A673 (cell line): ENCODE results near the gene PSTPIP1. TPM values are rescaled to one million over a fixed set of nuclear protein-coding genes. Genes with fewer than 3 reads are reported as not detected.

ENCODE experiments used
- BruUV-seq: library from RNA; stranded (reverse); fragments of 400-500 nt; replicated peaks from 2 replicates; lab custom pipeline; 2021; lab: Mats Ljungman, UMichigan
- CTCF ChIA-PET: fragments of 300-600 bp; sonication (Branson Sonifier 250); formaldehyde crosslinking; loops from one replicate; lab custom pipeline; 2022; ENCODE audit warnings: antibody characterized with exemption; lab: Charles Lee
- POLR2A ChIA-PET: fragments of 300-600 bp; sonication (Branson Sonifier 250); formaldehyde crosslinking; loops from one replicate; lab custom pipeline; 2022; ENCODE audit warnings: antibody characterized with exemption; ENCODE audit not compliant: low non-redundant PET; lab: Charles Lee
- DNase-seq: peaks from one replicate; pipeline ENCODE4 v3.0.0-alpha.2; 2015; ENCODE audit warnings: low spot score
- H3K27ac ChIP-seq: fragments of 200-600 bp; sonication (generic); 2 replicates; pipeline ENCODE4 v1.5.1; 2016; ENCODE audit warnings: mixed run types, low read depth, mild to moderate bottlenecking, mixed read lengths, antibody characterized with exemption, low read length; ENCODE audit not compliant: poor library complexity, severe bottlenecking
- H3K27me3 ChIP-seq: fragments of 200-600 bp; sonication (generic); replicated peaks from 2 replicates; pipeline ENCODE4 v1.6.1; 2017; ENCODE audit warnings: mixed run types, low read depth, mild to moderate bottlenecking, mixed read lengths, antibody characterized with exemption, low read length; ENCODE audit not compliant: insufficient read depth, poor library complexity
- H3K36me3 ChIP-seq: fragments of 200-600 bp; sonication (generic); 2 replicates; pipeline ENCODE4 v1.6.1; 2016; ENCODE audit warnings: mixed run types, mild to moderate bottlenecking, mixed read lengths, antibody characterized with exemption, low read length; ENCODE audit not compliant: insufficient read depth, poor library complexity, severe bottlenecking
- H3K4me1 ChIP-seq: fragments of 200-600 bp; sonication (generic); 2 replicates; pipeline ENCODE4 v1.6.1; 2017; ENCODE audit warnings: mixed run types, mild to moderate bottlenecking, mixed read lengths, antibody characterized with exemption, low read length; ENCODE audit not compliant: insufficient read depth, poor library complexity, severe bottlenecking
- H3K4me3 ChIP-seq: fragments of 200-600 bp; sonication (generic); 2 replicates; pipeline ENCODE4 v1.5.1; 2016; ENCODE audit warnings: low read depth, mixed run types, mild to moderate bottlenecking, mixed read lengths, low read length; ENCODE audit not compliant: poor library complexity, severe bottlenecking
- H3K9me3 ChIP-seq: fragments of 200-600 bp; sonication (generic); 2 replicates; pipeline ENCODE4 v1.6.1; 2016; ENCODE audit warnings: mixed run types, low read depth, mild to moderate bottlenecking, mixed read lengths, antibody characterized with exemption, low read length; ENCODE audit not compliant: poor library complexity, severe bottlenecking
- CTCF ChIP-seq: fragments of 300-800, 200-600 bp; sonication (generic); conservative IDR thresholded peaks from 2 replicates; pipeline ENCODE4 v1.5.1; 2017; ENCODE audit warnings: low read depth, mild to moderate bottlenecking, antibody characterized with exemption, low read length, moderate library complexity, mixed read lengths
- EZH2 ChIP-seq: fragments of 200-600 bp; sonication (generic); IDR thresholded peaks from 2 replicates; pipeline ENCODE4 v1.6.1; 2017; ENCODE audit warnings: borderline replicate concordance, low read depth, mild to moderate bottlenecking, mixed read lengths, antibody characterized with exemption, low read length; ENCODE audit not compliant: poor library complexity, severe bottlenecking
- intact Hi-C: fragments of 100-400 bp; cut with micrococcal nuclease; formaldehyde crosslinking; loops from one replicate; pipeline ENCODE4 v1.10.0; 2022; ENCODE audit not compliant: unreplicated experiment
- total RNA-seq: library from RNA; stranded (reverse); gene quantifications from 2 replicates; pipeline ENCODE4 v1.2.3, GENCODE V29; 2021

The PSTPIP1 gene
- total RNA-seq, 1 experiment from 2014 or later: not detected

- TF ChIP-seq CTCF (no peak), EZH2 (no peak)
- ChIA-PET POLR2A (no interaction called here), CTCF (no interaction called here)
- H3K4me1 ChIP-seq: no peaks in the 10 kb centered on the region
- DNase-seq: no peak
- intact Hi-C loops: no loop called here
- peaks cover 33% of the 10 kb centered on the region for H3K36me3 ChIP-seq
- no TSS peak for BruUV-seq
- H3K9me3 ChIP-seq: no peaks in the 10 kb centered on the region
- H3K27me3 ChIP-seq: no peaks in the 10 kb centered on the region
- H3K27ac ChIP-seq: no peak overlapping the region
- H3K4me3 ChIP-seq: no peak overlapping the region
Observed at GRCh38 chr15:77040673-77041072, 45.7 kb downstream of the PSTPIP1 start.

- H3K36me3 ChIP-seq: peaks cover 49% of the 10 kb centered on the region
- intact Hi-C loops: no loop called here
- TF ChIP-seq EZH2 (no peak), CTCF (no peak)
- ChIA-PET POLR2A (no interaction called here), CTCF (no interaction called here)
- no peaks in the 10 kb centered on the region for H3K4me1 ChIP-seq
- no peak for DNase-seq
- BruUV-seq: no TSS peak
- no peak overlapping the region for H3K4me3 ChIP-seq
- H3K27me3 ChIP-seq: no peaks in the 10 kb centered on the region
- H3K9me3 ChIP-seq: no peaks in the 10 kb centered on the region
- no peak overlapping the region for H3K27ac ChIP-seq
Observed at GRCh38 chr15:77042245-77042919, 47.5 kb downstream of the PSTPIP1 start.

- ChIA-PET POLR2A (no interaction called here), CTCF (no interaction called here)
- BruUV-seq: no TSS peak
- Histone ChIP-seq H3K27me3 (no peaks in the 10 kb centered on the region), H3K4me1 (peaks cover 3% of the 10 kb centered on the region), H3K9me3 (no peaks in the 10 kb centered on the region), H3K36me3 (peaks cover 54% of the 10 kb centered on the region), H3K4me3 (no peak overlapping the region), H3K27ac (no peak overlapping the region)
- TF ChIP-seq CTCF: no peak
- no peak for TF ChIP-seq EZH2
- intact Hi-C loops: no loop called here
- no peak for DNase-seq
Observed at GRCh38 chr15:77042955-77043920, 48.3 kb downstream of the PSTPIP1 start.
